SK-N-MC (cell line): ENCODE data around the gene OBSCN.

Experiments used
- DNase-seq: peaks from one replicate; pipeline ENCODE4 v3.0.0-alpha.2; 2011; ENCODE audit warnings: low read depth, low spot score
- H3K27ac ChIP-seq: fragments of 200-600 bp; sonication (generic); 2 replicates; pipeline ENCODE4 v1.5.1; 2016; ENCODE audit warnings: mixed run types
- H3K36me3 ChIP-seq: fragments of 200-600 bp; sonication (generic); 2 replicates; pipeline ENCODE4 v1.6.1; 2017; ENCODE audit warnings: antibody characterized with exemption, low read length, mixed read lengths; ENCODE audit not compliant: insufficient read depth
- H3K4me3 ChIP-seq: fragments of 200-600 bp; sonication (generic); 2 replicates; pipeline ENCODE4 v1.5.1; 2016
- H3K9ac ChIP-seq: fragments of 200-600 bp; sonication (generic); 2 replicates; pipeline ENCODE4 v1.8.0; 2017; ENCODE audit warnings: mixed run types, mixed read lengths; ENCODE audit not compliant: insufficient read length
- H3K9me3 ChIP-seq: fragments of 200-600 bp; sonication (generic); 2 replicates; pipeline ENCODE4 v1.6.1; 2017; ENCODE audit warnings: low read depth, mild to moderate bottlenecking, antibody characterized with exemption, low read length, moderate library complexity, mixed read lengths
- EZH2 ChIP-seq: fragments of 200-600 bp; sonication (generic); IDR thresholded peaks from one replicate; pipeline ENCODE4 v1.6.1; 2017; ENCODE audit warnings: antibody characterized with exemption
- FOXP2 ChIP-seq: optimal IDR thresholded peaks from 2 replicates; pipeline ENCODE3; 2011; ENCODE audit warnings: mild to moderate bottlenecking, moderate library complexity; ENCODE audit not compliant: insufficient read depth; ENCODE audit errors: extremely low read length, control extremely low read depth
- POLR2AphosphoS5 ChIP-seq: IDR thresholded peaks from 2 replicates; pipeline ENCODE4 v1.6.1; 2012; ENCODE audit warnings: mild to moderate bottlenecking, low read depth, low read length, borderline replicate concordance

OBSCN gene

DNA sequence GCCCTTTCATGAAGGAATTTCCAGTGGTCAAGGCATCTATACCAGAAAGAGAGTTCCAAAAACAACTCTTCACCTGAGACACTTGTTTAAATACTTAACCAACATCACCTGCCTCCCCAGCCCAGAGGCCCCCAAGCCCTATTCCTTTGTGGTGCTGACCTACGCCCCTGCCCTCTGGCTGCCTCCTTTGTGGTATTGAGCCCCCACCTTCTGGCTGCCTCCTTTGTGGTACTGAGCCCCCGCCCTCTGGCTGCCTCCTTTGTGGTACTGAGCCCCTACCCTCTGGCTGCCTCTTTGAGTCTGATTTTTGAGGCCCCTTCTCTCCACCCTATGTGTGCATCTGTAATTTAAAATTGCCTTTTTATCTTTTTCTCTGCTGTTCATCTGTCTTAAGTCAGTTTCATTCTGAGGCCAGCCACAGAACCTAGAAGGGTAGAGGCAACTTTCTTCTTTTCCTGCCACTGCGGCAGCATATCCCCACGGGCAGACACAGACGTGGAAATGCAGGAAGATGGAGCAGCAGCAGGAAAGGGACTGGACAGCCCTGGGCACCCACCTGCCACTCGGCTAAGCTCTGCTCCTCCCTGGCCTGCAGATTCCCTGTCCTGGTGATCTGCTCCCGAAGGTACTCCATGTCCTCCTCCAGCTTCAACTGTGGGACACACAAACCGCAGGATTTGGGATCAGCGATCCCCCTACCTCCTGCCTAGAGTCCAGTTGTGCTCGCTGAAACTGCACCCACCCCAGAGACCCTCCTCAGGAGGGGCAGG is 205.6 kb downstream of the OBSCN start:
- Histone ChIP-seq H3K9me3 (no peaks in the 10 kb centered on the region), H3K4me3 (no peak overlapping the region), H3K9ac (no peak overlapping the region), H3K27ac (no peak overlapping the region), H3K36me3 (no peaks in the 10 kb centered on the region)
- DNase-seq = no peak
- TF ChIP-seq POLR2AphosphoS5 (no peak), EZH2 (no peak), FOXP2 (no peak)

DNA sequence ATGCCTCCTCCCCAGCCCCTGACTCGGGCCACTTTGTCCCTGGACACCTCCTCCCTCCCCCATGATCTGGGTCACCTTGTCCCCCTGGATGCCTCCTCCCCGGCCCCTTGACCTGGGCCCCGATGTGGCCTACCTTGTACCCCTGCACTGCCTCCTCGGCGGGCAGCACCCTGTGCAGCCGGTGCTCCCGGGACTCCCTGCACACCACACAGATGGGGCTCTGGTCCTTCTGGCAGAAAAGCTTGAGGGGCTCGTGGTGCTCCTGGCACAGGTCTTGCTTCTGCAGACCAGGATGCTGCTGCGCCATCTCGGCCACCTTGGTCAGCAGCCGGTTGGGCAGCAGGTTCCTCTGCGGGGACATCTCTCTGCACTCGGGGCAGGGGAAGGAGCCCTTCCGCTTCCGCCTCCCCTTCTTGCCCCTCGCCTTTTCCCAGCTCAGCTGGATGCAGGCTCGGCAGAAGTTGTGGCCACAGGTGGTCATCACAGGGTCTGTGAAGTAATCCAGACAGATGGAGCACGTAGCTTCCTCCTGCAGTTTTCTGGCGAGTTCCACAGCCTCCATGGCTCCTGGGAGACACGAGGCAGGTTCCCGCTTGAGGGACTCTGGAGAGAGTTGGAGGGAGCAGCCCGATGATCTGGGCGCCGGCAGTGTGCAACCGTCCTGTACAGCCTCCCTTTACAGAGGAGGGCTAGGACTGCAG is 206.8 kb downstream of the OBSCN start:
- no peak for DNase-seq
- Histone ChIP-seq H3K4me3 (no peak overlapping the region), H3K9ac (no peak overlapping the region), H3K9me3 (no peaks in the 10 kb centered on the region), H3K27ac (no peak overlapping the region), H3K36me3 (no peaks in the 10 kb centered on the region)
- no peak for TF ChIP-seq FOXP2
- TF ChIP-seq POLR2AphosphoS5 = no peak
- TF ChIP-seq EZH2 = no peak

DNA sequence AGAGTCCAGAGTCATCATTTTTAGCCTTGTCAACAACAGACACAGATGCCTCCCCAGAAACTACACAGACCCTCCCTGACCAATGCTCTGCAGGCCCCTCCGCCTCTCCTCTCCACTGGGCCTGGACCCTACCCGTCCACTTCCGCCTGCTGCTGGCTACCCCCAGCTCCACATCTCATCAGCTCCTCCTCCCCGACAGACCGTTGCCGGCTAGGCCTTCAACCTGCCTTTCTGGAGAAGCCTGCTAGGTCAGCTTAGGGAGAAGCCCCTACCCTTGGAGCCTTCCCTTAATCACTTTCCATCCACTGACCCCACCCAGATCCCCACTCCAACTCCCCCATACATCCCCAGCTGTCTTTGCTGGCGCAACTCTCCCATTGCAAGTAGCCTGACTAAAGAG is 207.4 kb downstream of the OBSCN start:
- Histone ChIP-seq H3K36me3 (no peaks in the 10 kb centered on the region), H3K27ac (no peak overlapping the region), H3K4me3 (no peak overlapping the region), H3K9ac (no peak overlapping the region), H3K9me3 (no peaks in the 10 kb centered on the region)
- TF ChIP-seq POLR2AphosphoS5 (no peak), FOXP2 (no peak), EZH2 (no peak)
- no peak for DNase-seq

DNA sequence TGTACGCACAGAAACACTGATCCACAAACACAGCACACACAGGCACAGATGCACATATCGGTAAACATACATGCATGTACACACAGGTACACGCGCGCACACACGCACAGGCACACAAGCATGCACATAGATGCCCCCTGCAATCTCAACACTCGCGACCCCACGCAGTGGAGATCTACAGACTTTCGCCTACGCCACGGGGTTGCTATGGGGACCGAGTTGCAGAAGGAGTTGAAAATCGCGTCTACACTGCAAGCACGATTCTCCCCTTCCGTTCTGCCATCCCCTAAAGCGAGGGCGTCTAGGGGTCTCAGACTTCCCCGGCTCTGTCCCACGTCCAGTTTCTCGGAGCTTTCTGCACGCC is 208.0 kb downstream of the OBSCN start:
- Histone ChIP-seq H3K9ac (no peak overlapping the region), H3K4me3 (peak overlapping the region; percentile 60), H3K9me3 (no peaks in the 10 kb centered on the region), H3K36me3 (no peaks in the 10 kb centered on the region), H3K27ac (no peak overlapping the region)
- DNase-seq = no peak
- TF ChIP-seq EZH2 (no peak), POLR2AphosphoS5 (no peak), FOXP2 (no peak)

DNA sequence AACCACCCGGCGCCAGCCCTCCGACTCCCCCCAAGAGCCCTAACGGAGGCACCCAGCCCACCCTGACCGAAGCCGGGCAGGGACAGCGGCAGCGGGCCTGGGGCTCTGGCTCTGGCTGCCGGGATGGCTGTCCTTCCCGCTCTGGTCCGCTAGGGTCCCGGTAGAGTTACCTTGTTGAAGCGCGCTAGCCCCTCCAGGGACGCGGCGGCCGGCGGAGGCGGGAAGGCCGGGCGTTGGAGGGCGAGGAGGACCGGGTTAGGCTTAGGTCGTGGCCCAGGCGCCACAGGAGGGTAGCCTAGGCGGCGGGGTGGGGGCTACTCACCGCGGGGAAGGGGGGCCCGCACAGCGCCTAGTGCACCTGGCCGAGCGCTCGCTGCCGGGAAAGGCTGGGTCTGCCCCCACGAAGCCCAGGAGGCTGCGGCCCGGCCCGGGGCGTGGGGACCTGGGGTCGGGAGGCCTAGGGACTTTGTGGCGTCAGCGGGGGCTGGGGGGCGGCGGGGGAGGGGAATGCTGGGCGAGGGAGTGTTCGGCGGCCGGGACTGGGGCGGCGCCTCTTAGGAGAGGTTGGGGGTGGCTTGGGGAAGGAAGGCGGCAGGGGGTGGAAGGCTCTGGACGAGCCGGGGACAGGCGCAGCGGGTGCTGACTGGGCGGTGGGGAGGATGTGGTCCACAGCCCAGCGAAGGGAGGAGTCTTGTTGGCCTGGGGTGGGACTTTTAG is 208.5 kb downstream of the OBSCN start, which contains the start of gene TRIM17:
Gene TRIM17, minus strand, starts transcription at position 645 of the 717 bp plus-strand sequence. CDS start 1,789 bp downstream, outside the sequence.
- Histone ChIP-seq H3K4me3 (peak within 1 kb of the TSS; percentile 60), H3K27ac (no peak within 1 kb of the TSS), H3K9me3 (no peaks in the 10 kb centered on the region), H3K36me3 (no peaks in the 10 kb centered on the region), H3K9ac (no peak within 1 kb of the TSS)
- peak; percentile 90 for TF ChIP-seq EZH2
- TF ChIP-seq FOXP2 = no peak
- no peak for TF ChIP-seq POLR2AphosphoS5
- no peak for DNase-seq

DNA sequence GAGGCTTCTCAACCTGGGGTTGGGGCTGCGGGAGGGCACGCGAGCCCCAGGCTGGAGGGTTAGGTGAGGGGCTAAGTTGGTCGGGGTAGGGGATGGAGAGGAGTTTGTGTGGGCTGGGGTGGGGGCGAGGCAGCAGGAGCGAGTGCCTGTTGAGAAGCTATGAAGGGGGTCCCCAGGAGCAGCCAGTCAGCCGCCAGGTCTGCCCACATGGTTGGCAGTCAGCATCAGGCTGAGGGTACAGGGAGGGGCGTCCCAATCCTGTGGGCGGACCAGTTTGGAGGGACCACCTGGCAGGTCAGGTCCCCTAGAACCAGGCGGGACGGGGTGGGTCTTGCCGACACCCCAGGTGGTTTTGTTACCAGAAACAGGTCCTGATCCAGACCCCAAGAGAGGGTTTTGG is 209.2 kb downstream of the OBSCN start:
- H3K36me3 ChIP-seq = no peaks in the 10 kb centered on the region
- H3K4me3 ChIP-seq = peak overlapping the region; percentile 60; the same call in 1 of the 2 replicates
- no peak for TF ChIP-seq FOXP2
- TF ChIP-seq EZH2 = no peak
- TF ChIP-seq POLR2AphosphoS5 = no peak

DNA sequence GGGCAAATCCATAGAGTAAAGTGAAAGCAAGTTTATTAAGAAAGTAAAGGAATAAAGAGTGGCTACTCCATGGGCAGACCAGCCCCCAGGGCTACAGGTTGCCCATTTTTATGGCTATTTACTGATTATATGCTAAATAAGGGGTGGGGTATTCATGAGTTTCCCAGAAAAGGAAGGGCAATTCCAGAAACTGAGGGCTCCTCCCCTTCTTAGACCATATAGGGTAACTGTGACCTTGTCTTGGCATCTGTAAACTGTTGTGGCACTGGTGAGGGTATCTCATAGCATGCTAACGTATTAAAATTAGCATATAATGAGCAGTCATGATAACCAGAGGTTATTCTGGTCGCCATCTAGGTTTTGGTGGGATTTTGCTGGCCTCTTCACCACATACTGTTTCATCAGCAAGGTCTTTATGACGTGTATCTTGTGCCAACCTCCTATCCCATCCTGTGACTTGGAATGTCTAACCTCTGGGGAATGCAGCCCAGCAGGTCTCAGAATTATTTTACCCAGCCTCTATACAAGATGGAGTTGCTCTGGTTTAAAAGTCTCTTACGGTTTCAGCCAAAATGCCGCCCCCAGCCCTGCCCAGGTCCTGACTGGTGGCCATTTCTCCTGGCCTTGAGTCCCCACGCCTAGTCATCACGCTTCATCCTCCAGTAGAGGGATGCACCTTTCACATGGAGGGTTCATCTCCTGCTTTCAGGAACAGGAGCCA is 209.8 kb downstream of the OBSCN start:
- Histone ChIP-seq H3K9ac (no peak overlapping the region), H3K9me3 (no peaks in the 10 kb centered on the region), H3K4me3 (no peak overlapping the region), H3K36me3 (no peaks in the 10 kb centered on the region), H3K27ac (no peak overlapping the region)
- TF ChIP-seq FOXP2 = no peak
- TF ChIP-seq EZH2 = no peak
- TF ChIP-seq POLR2AphosphoS5 = no peak
- no peak for DNase-seq

More for the DNA sequence above, 209.2 kb downstream of the OBSCN start:
- no peak overlapping the region for H3K9ac ChIP-seq
- H3K27ac ChIP-seq = no peak overlapping the region
- H3K9me3 ChIP-seq = no peaks in the 10 kb centered on the region
- DNase-seq = no peak
